Measurements from ENCODE around the gene TUBA8. TPM values are rescaled to one million over a fixed set of nuclear protein-coding genes. Genes with fewer than 3 reads are reported as not detected.
"Not testable (repeated sequence)": the region's sequence is repeated elsewhere in the genome, so short reads cannot be mapped to it uniquely, and the experiment has no call there.

The TUBA8 gene
- total RNA-seq, 2 donors from 2014 or later, result 3.0 to 3.1 TPM

GRCh38 chr22:18170284-18170683 lies 59.7 kb downstream of the TUBA8 start:
- H3K27me3 Mint-ChIP-seq, H3K4me3 Mint-ChIP-seq: not testable (repeated sequence)

GRCh38 chr22:18172203-18172602 lies 61.6 kb downstream of the TUBA8 start:
- not testable (repeated sequence) for H3K4me1 Mint-ChIP-seq (ENCODE audit: low read depth in 2 of 2); H3K9me3 Mint-ChIP-seq; DNase-seq (ENCODE audit: low spot score); H3K4me3 Mint-ChIP-seq; ATAC-seq; H3K36me3 Mint-ChIP-seq; H3K27me3 Mint-ChIP-seq; H3K27ac Mint-ChIP-seq

More at GRCh38 chr22:18170284-18170683, 59.7 kb downstream of the TUBA8 start:
- not testable (repeated sequence) for H3K4me1 Mint-ChIP-seq (ENCODE audit: low read depth in 2 of 2); H3K36me3 Mint-ChIP-seq; H3K27ac Mint-ChIP-seq; ATAC-seq; H3K9me3 Mint-ChIP-seq; DNase-seq (ENCODE audit: low spot score)

- H3K27me3 Mint-ChIP-seq; H3K36me3 Mint-ChIP-seq; DNase-seq (ENCODE audit: low spot score); ATAC-seq; H3K4me3 Mint-ChIP-seq; H3K27ac Mint-ChIP-seq; H3K9me3 Mint-ChIP-seq; H3K4me1 Mint-ChIP-seq (ENCODE audit: low read depth in 2 of 2): not testable (repeated sequence)
Observed at GRCh38 chr22:18172776-18173175, 62.2 kb downstream of the TUBA8 start.

GRCh38 chr22:18173441-18173840 lies 62.8 kb downstream of the TUBA8 start:
- not testable (repeated sequence) for DNase-seq (ENCODE audit: low spot score); H3K4me3 Mint-ChIP-seq; H3K36me3 Mint-ChIP-seq; H3K27ac Mint-ChIP-seq; H3K27me3 Mint-ChIP-seq; H3K4me1 Mint-ChIP-seq (ENCODE audit: low read depth in 2 of 2); H3K9me3 Mint-ChIP-seq; ATAC-seq

Other genes with a start within 250 kb of the TUBA8 start
- gene MICAL3, start 86.2 kb upstream of the TUBA8 start, total RNA-seq, result 10 to 100 TPM; 52.7 to 62.1 TPM
- gene PEX26, start 32.8 kb upstream of the TUBA8 start, total RNA-seq, result 10 to 100 TPM; 44.6 to 63.5 TPM
- gene USP18, start 39.4 kb downstream of the TUBA8 start, total RNA-seq, result 1 to 10 TPM; 1.5 to 1.6 TPM

All from natural killer cell treated with Interleukin-12 subunit alpha and Interleukin-12 subunit beta and Interleukin-15 and Interleukin-18, amount 100 ng/mL, for 72 hours (primary cell).